Osteocyte (in vitro differentiated cells): Measurements from ENCODE around the gene CRYGC. TPM values are rescaled to one million over a fixed set of nuclear protein-coding genes. Genes with fewer than 3 reads are reported as not detected.

Source experiments
- DNase-seq: peaks from one replicate; pipeline ENCODE4 v3.0.0; 2021; ENCODE audit warnings: mixed read lengths; ENCODE audit not compliant: unreplicated experiment; ENCODE audit errors: extremely low spot score
- H3K27ac Mint-ChIP-seq: one replicate; pipeline ENCODE4 v1.8.0; 2021; ENCODE audit warnings: mild to moderate bottlenecking, mixed read lengths; ENCODE audit not compliant: unreplicated experiment
- H3K27me3 Mint-ChIP-seq: one replicate; pipeline ENCODE4 v1.8.0; 2021; ENCODE audit warnings: mixed read lengths; ENCODE audit not compliant: unreplicated experiment
- H3K36me3 Mint-ChIP-seq: one replicate; pipeline ENCODE4 v1.8.0; 2021; ENCODE audit warnings: mixed read lengths; ENCODE audit not compliant: unreplicated experiment
- H3K4me1 Mint-ChIP-seq: one replicate; pipeline ENCODE4 v1.8.0; 2021; ENCODE audit warnings: mixed read lengths; ENCODE audit not compliant: unreplicated experiment
- H3K4me3 Mint-ChIP-seq: one replicate; pipeline ENCODE4 v1.8.0; 2021; ENCODE audit warnings: mild to moderate bottlenecking, moderate library complexity, mixed read lengths; ENCODE audit not compliant: unreplicated experiment
- H3K9me3 Mint-ChIP-seq: one replicate; pipeline ENCODE4 v1.8.0; 2021; ENCODE audit warnings: mixed read lengths; ENCODE audit not compliant: unreplicated experiment
- CTCF ChIP-seq: fragments of 200-600 bp; sonication (generic); IDR thresholded peaks from 2 replicates; pipeline ENCODE4 v1.5.0; 2021; ENCODE audit warnings: antibody characterized with exemption, mild to moderate bottlenecking, moderate library complexity
- total RNA-seq: library from RNA; stranded (reverse); gene quantifications from 2 replicates; pipeline ENCODE4 v1.2.1, GENCODE V29; 2021

Gene CRYGC
- total RNA-seq, 1 donor from 2014 or later, result not detected

- Mint-ChIP-seq H3K27me3 (peaks cover 5% of the 10 kb centered on the region), H3K27ac (no peak overlapping the region), H3K9me3 (peaks cover 3% of the 10 kb centered on the region), H3K4me3 (no peak overlapping the region), H3K36me3 (no peaks in the 10 kb centered on the region), H3K4me1 (no peaks in the 10 kb centered on the region)
- no peak for TF ChIP-seq CTCF
- no peak for DNase-seq
Measured at GRCh38 chr2:208092093-208092832, 37.4 kb downstream of the CRYGC start.

GRCh38 chr2:208090420-208090819, 39.2 kb downstream of the CRYGC start:
- H3K9me3 Mint-ChIP-seq, result peaks cover 3% of the 10 kb centered on the region
- H3K4me1 Mint-ChIP-seq, result no peaks in the 10 kb centered on the region
- no peak for DNase-seq
- peaks cover 11% of the 10 kb centered on the region for H3K27me3 Mint-ChIP-seq
- H3K4me3 Mint-ChIP-seq, result no peak overlapping the region
- no peak overlapping the region for H3K27ac Mint-ChIP-seq
- TF ChIP-seq CTCF, result no peak
- no peaks in the 10 kb centered on the region for H3K36me3 Mint-ChIP-seq

- no peak for DNase-seq
- TF ChIP-seq CTCF, result no peak
- Mint-ChIP-seq H3K27me3 (peaks cover 13% of the 10 kb centered on the region), H3K4me1 (no peaks in the 10 kb centered on the region), H3K27ac (no peak overlapping the region), H3K9me3 (peaks cover 7% of the 10 kb centered on the region), H3K4me3 (no peak overlapping the region), H3K36me3 (no peaks in the 10 kb centered on the region)
Measured at GRCh38 chr2:208086029-208086428, 43.6 kb downstream of the CRYGC start.

GRCh38 chr2:208083807-208084206, 45.8 kb downstream of the CRYGC start:
- Mint-ChIP-seq H3K27me3 (peaks cover 28% of the 10 kb centered on the region), H3K4me3 (no peak overlapping the region), H3K27ac (no peak overlapping the region), H3K4me1 (no peaks in the 10 kb centered on the region), H3K9me3 (peaks cover 10% of the 10 kb centered on the region), H3K36me3 (no peaks in the 10 kb centered on the region)
- DNase-seq, result no peak
- TF ChIP-seq CTCF, result no peak

Other genes starting within 250 kb of the CRYGC start
- 12.5 TPM in 2 replicates for gene PLEKHM3, start 104.3 kb downstream of the CRYGC start, total RNA-seq
- gene CRYGD, start 5.3 kb downstream of the CRYGC start, total RNA-seq, result not detected in 2 replicates
- not detected in 2 replicates for gene CRYGB, start 16.3 kb upstream of the CRYGC start, total RNA-seq
- gene CRYGA, start 33.8 kb upstream of the CRYGC start, total RNA-seq, result not detected in 2 replicates
- not detected in 2 replicates for gene C2orf80, start 60.2 kb upstream of the CRYGC start, total RNA-seq
- gene IDH1, start 125.2 kb upstream of the CRYGC start, total RNA-seq, result 49.6 and 52.1 TPM in 2 replicates
- gene PIKFYVE, start 136.4 kb upstream of the CRYGC start, total RNA-seq, result 37.1 and 38.8 TPM in 2 replicates